Measurements from ENCODE around the gene OTOA. TPM values are rescaled to one million over a fixed set of nuclear protein-coding genes. Genes with fewer than 3 reads are reported as not detected.
A peak's percentile ranks its signal among the peaks of the same experiment; 100 is the strongest.
"Not testable (repeated sequence)": the region's sequence is repeated elsewhere in the genome, so short reads cannot be mapped to it uniquely, and the experiment has no call there.

The OTOA gene
- total RNA-seq, 1 donor from 2014 or later = 0.21 TPM

DNA sequence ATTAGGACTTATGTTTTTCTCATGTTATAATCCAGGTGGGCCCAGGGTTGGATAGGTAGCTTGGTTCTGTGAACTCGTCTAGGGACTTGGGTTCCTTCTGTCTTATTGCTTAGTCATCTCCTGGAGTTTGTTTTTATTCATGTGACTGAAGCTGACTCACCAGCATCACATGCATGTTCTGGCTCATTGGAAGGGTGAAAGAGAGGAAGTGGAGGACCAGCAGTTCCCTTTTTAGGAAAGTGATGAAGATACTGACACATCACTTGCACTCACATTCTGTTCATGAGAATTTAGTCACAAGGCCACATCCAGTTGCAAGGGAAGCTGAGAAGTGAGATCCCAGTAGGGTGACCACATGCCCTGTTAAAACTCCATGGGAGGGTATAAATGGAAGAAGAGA, 126.7 kb downstream of the OTOA start:
- H3K27me3 Mint-ChIP-seq (ENCODE audit: low read depth); H3K27ac Mint-ChIP-seq (ENCODE audit: unreplicated experiment); H3K4me1 Mint-ChIP-seq; DNase-seq (ENCODE audit: low read depth, low spot score); H3K4me3 Mint-ChIP-seq; H3K36me3 Mint-ChIP-seq (ENCODE audit: low read depth); H3K9me3 Mint-ChIP-seq: not testable (repeated sequence)

DNA sequence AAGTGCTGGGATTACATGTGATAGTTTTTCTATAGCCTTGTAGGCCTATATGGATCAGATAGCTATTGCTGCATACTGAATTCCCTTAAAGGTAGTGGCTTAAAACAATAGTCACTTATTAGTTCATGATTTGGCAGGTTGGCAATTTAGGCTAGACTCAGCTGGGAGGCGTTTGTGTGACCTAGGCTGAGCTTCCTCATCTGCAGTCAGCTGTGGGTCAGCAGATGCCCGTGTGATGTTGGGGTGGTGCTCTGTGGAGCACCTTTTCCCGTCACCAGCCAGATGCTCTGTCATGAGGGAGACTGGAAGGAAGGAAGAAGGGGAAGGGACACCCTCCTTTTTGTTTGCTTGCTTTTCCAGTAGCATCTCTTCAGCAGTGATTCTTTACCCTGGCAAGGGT, 129.5 kb downstream of the OTOA start:
- not testable (repeated sequence) for H3K4me3 Mint-ChIP-seq; DNase-seq (ENCODE audit: low read depth, low spot score); H3K9me3 Mint-ChIP-seq; H3K27me3 Mint-ChIP-seq (ENCODE audit: low read depth); H3K36me3 Mint-ChIP-seq (ENCODE audit: low read depth); H3K27ac Mint-ChIP-seq (ENCODE audit: unreplicated experiment); H3K4me1 Mint-ChIP-seq

DNA sequence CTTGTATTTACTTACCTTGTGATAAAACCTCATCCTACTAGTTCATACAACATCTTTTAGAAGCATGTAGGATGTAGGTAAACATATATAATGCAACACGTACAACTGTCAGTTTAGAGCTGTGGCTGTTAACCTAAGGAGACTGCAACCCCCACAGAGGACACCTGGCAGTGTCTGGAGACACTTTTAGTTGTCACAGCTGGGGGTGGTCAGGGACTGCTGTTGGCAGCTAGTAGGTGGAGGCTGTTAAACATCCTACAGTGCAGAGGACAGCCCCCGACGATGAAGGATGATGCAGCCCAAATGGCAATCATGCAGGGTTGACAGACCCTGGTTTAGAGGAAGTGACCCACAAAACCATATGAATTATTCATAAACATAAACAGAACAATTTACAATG, 134.8 kb downstream of the OTOA start:
- H3K9me3 Mint-ChIP-seq; H3K4me1 Mint-ChIP-seq; H3K27ac Mint-ChIP-seq (ENCODE audit: unreplicated experiment); H3K36me3 Mint-ChIP-seq (ENCODE audit: low read depth); DNase-seq (ENCODE audit: low read depth, low spot score); H3K4me3 Mint-ChIP-seq; H3K27me3 Mint-ChIP-seq (ENCODE audit: low read depth): not testable (repeated sequence)

DNA sequence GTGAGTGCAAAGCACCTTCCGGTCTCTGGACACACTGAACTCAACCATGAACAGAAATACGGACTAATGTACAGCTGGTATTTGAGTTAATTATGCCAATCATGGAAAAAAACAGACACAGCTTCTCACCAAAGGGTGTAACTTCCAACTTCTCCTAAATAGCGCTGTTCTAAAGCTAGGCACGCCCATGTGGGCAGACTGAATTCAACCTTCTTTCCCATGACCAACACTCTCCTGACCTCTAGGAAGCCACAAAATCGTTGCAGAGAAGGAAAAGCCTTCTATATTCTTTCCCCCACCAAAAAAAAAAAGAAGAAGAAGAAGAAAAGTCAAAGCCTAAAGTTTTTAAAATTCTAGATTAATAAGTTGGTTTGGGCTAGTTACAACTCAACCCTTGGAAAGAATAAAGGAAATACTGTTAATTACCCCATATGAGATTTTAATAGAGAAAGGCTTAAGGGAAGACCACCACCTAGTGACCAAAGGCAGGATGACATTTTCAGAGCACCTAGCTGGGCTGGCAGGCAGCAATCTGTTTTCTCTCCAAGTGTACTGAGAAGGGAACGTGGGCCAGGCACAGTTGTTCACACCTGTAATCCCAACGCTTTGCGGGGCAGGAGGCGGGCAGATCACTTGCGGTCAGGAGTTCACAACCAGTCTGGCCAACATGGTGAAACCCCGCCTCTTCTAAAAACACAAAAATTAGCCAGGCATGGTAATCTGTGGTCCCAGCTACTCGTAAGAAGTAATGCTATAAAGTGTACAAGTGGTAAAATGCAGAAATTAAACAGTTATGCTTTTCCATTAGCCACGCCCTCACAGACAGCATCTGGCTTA, 138.0 kb downstream of the OTOA start:
- H3K9me3 Mint-ChIP-seq; H3K4me3 Mint-ChIP-seq; H3K27ac Mint-ChIP-seq (ENCODE audit: unreplicated experiment); H3K36me3 Mint-ChIP-seq (ENCODE audit: low read depth); H3K27me3 Mint-ChIP-seq (ENCODE audit: low read depth); H3K4me1 Mint-ChIP-seq: not testable (repeated sequence)
- TF ChIP-seq, protein P1, sequence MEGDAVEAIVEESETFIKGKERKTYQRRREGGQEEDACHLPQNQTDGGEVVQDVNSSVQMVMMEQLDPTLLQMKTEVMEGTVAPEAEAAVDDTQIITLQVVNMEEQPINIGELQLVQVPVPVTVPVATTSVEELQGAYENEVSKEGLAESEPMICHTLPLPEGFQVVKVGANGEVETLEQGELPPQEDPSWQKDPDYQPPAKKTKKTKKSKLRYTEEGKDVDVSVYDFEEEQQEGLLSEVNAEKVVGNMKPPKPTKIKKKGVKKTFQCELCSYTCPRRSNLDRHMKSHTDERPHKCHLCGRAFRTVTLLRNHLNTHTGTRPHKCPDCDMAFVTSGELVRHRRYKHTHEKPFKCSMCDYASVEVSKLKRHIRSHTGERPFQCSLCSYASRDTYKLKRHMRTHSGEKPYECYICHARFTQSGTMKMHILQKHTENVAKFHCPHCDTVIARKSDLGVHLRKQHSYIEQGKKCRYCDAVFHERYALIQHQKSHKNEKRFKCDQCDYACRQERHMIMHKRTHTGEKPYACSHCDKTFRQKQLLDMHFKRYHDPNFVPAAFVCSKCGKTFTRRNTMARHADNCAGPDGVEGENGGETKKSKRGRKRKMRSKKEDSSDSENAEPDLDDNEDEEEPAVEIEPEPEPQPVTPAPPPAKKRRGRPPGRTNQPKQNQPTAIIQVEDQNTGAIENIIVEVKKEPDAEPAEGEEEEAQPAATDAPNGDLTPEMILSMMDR (conservative IDR thresholded peaks at IDR 0.05) = peak; percentile 66
- peak; percentile 18 for DNase-seq (ENCODE audit: low read depth, low spot score)

DNA sequence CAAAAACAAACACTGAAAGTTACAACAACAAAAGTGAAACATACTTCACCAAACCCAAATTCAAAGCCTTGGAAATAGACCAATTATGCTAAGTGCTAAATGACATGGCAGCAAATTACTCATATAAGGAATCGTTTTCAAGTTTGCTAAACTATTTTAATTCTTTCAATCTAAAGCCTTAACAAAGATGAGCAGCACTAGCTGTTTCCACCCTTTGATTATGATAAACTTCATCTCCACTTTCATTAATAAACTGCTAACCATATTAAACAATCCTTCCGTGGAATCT, 138.6 kb downstream of the OTOA start:
- H3K27ac Mint-ChIP-seq (ENCODE audit: unreplicated experiment); H3K4me1 Mint-ChIP-seq: not testable (repeated sequence)

More for the DNA sequence above, 138.6 kb downstream of the OTOA start:
- H3K27me3 Mint-ChIP-seq (ENCODE audit: low read depth); H3K9me3 Mint-ChIP-seq; H3K36me3 Mint-ChIP-seq (ENCODE audit: low read depth); H3K4me3 Mint-ChIP-seq; DNase-seq (ENCODE audit: low read depth, low spot score): not testable (repeated sequence)

Other genes with a start within 250 kb of the OTOA start
- gene METTL9, start 64.4 kb upstream of the OTOA start, total RNA-seq = 172 and 175 TPM in 2 replicates
- gene IGSF6, start 11.4 kb upstream of the OTOA start, total RNA-seq = not detected in 2 replicates
- 100 and 113 TPM in 2 replicates for gene NPIPB4, start 193.8 kb downstream of the OTOA start, total RNA-seq

All from neural crest cell (in vitro differentiated cells).